Measurements from ENCODE around the gene ZNF778.

The ZNF778 gene

GRCh38 chr16:89279666-89280481 lies 62.4 kb downstream of the ZNF778 start:
- peaks cover 0 to 6% of the 10 kb centered on the region in 2 donors for H3K4me1 ChIP-seq (ENCODE audit: control insufficient read depth in 1 of 2, insufficient read depth in 2 of 2, low read length in 2 of 2)
- H3K27me3 ChIP-seq (ENCODE audit: control insufficient read depth in 1 of 2, insufficient read depth in 2 of 2, low read length in 2 of 2): no peaks in the 10 kb centered on the region
- no peaks in the 10 kb centered on the region for H3K9me3 ChIP-seq (ENCODE audit: control insufficient read depth in 1 of 2, low read length in 2 of 2)
- no peak overlapping the region for H3K4me3 ChIP-seq (ENCODE audit: low read depth in 1 of 2, low read length in 2 of 2)
- peaks cover 18 to 76% of the 10 kb centered on the region in 2 donors for H3K36me3 ChIP-seq (ENCODE audit: control insufficient read depth in 1 of 2, insufficient read depth in 2 of 2, low read length in 2 of 2)
- H3K27ac ChIP-seq (ENCODE audit: low read depth, low read length): no peak overlapping the region
- no peak overlapping the region for H3K9ac ChIP-seq (ENCODE audit: low read depth in 1 of 2, low read length in 2 of 2)

- Histone ChIP-seq H3K27ac (ENCODE audit: low read depth, low read length) (no peak overlapping the region), H3K4me3 (ENCODE audit: low read depth in 1 of 2, low read length in 2 of 2) (no peak overlapping the region), H3K9ac (ENCODE audit: low read depth in 1 of 2, low read length in 2 of 2) (no peak overlapping the region), H3K9me3 (ENCODE audit: control insufficient read depth in 1 of 2, low read length in 2 of 2) (no peaks in the 10 kb centered on the region), H3K36me3 (ENCODE audit: control insufficient read depth in 1 of 2, insufficient read depth in 2 of 2, low read length in 2 of 2) (peaks cover 26 to 76% of the 10 kb centered on the region in 2 donors), H3K27me3 (ENCODE audit: control insufficient read depth in 1 of 2, insufficient read depth in 2 of 2, low read length in 2 of 2) (no peaks in the 10 kb centered on the region), H3K4me1 (ENCODE audit: control insufficient read depth in 1 of 2, insufficient read depth in 2 of 2, low read length in 2 of 2) (no peaks in the 10 kb centered on the region)
Measured at GRCh38 chr16:89280546-89281188, 63.2 kb downstream of the ZNF778 start.

- no peaks in the 10 kb centered on the region for H3K4me1 ChIP-seq (ENCODE audit: control insufficient read depth in 1 of 2, insufficient read depth in 2 of 2, low read length in 2 of 2)
- no peaks in the 10 kb centered on the region for H3K9me3 ChIP-seq (ENCODE audit: control insufficient read depth in 1 of 2, low read length in 2 of 2)
- no peak overlapping the region for H3K27ac ChIP-seq (ENCODE audit: low read depth, low read length)
- no peak overlapping the region for H3K4me3 ChIP-seq (ENCODE audit: low read depth in 1 of 2, low read length in 2 of 2)
- H3K27me3 ChIP-seq (ENCODE audit: control insufficient read depth in 1 of 2, insufficient read depth in 2 of 2, low read length in 2 of 2): no peaks in the 10 kb centered on the region
- H3K36me3 ChIP-seq (ENCODE audit: control insufficient read depth in 1 of 2, insufficient read depth in 2 of 2, low read length in 2 of 2): peaks cover 26 to 76% of the 10 kb centered on the region in 2 donors
- no peak overlapping the region for H3K9ac ChIP-seq (ENCODE audit: low read depth in 1 of 2, low read length in 2 of 2)
Measured at GRCh38 chr16:89281189-89281577, 63.7 kb downstream of the ZNF778 start.

- Histone ChIP-seq H3K4me3 (ENCODE audit: low read depth in 1 of 2, low read length in 2 of 2) (no peak overlapping the region), H3K9me3 (ENCODE audit: control insufficient read depth in 1 of 2, low read length in 2 of 2) (no peaks in the 10 kb centered on the region), H3K9ac (ENCODE audit: low read depth in 1 of 2, low read length in 2 of 2) (no peak overlapping the region), H3K36me3 (ENCODE audit: control insufficient read depth in 1 of 2, insufficient read depth in 2 of 2, low read length in 2 of 2) (peaks cover 31 to 79% of the 10 kb centered on the region in 2 donors), H3K4me1 (ENCODE audit: control insufficient read depth in 1 of 2, insufficient read depth in 2 of 2, low read length in 2 of 2) (no peaks in the 10 kb centered on the region), H3K27me3 (ENCODE audit: control insufficient read depth in 1 of 2, insufficient read depth in 2 of 2, low read length in 2 of 2) (no peaks in the 10 kb centered on the region), H3K27ac (ENCODE audit: low read depth, low read length) (no peak overlapping the region)
Measured at GRCh38 chr16:89281829-89282228, 64.3 kb downstream of the ZNF778 start.

GRCh38 chr16:89282523-89282922 lies 65.0 kb downstream of the ZNF778 start:
- Histone ChIP-seq H3K4me1 (ENCODE audit: control insufficient read depth in 1 of 2, insufficient read depth in 2 of 2, low read length in 2 of 2) (no peaks in the 10 kb centered on the region), H3K9me3 (ENCODE audit: control insufficient read depth in 1 of 2, low read length in 2 of 2) (no peaks in the 10 kb centered on the region), H3K27me3 (ENCODE audit: control insufficient read depth in 1 of 2, insufficient read depth in 2 of 2, low read length in 2 of 2) (no peaks in the 10 kb centered on the region), H3K4me3 (ENCODE audit: low read depth in 1 of 2, low read length in 2 of 2) (no peak overlapping the region), H3K27ac (ENCODE audit: low read depth, low read length) (no peak overlapping the region), H3K36me3 (ENCODE audit: control insufficient read depth in 1 of 2, insufficient read depth in 2 of 2, low read length in 2 of 2) (peaks cover 26 to 80% of the 10 kb centered on the region in 2 donors), H3K9ac (ENCODE audit: low read depth in 1 of 2, low read length in 2 of 2) (no peak overlapping the region)

GRCh38 chr16:89283449-89283848 lies 65.9 kb downstream of the ZNF778 start:
- Histone ChIP-seq H3K4me1 (ENCODE audit: control insufficient read depth in 1 of 2, insufficient read depth in 2 of 2, low read length in 2 of 2) (no peaks in the 10 kb centered on the region), H3K4me3 (ENCODE audit: low read depth in 1 of 2, low read length in 2 of 2) (no peak overlapping the region), H3K27ac (ENCODE audit: low read depth, low read length) (no peak overlapping the region), H3K9me3 (ENCODE audit: control insufficient read depth in 1 of 2, low read length in 2 of 2) (no peaks in the 10 kb centered on the region), H3K36me3 (ENCODE audit: control insufficient read depth in 1 of 2, insufficient read depth in 2 of 2, low read length in 2 of 2) (peaks cover 34 to 80% of the 10 kb centered on the region in 2 donors), H3K27me3 (ENCODE audit: control insufficient read depth in 1 of 2, insufficient read depth in 2 of 2, low read length in 2 of 2) (no peaks in the 10 kb centered on the region), H3K9ac (ENCODE audit: low read depth in 1 of 2, low read length in 2 of 2) (no peak overlapping the region)

GRCh38 chr16:89285381-89285780 lies 67.9 kb downstream of the ZNF778 start:
- no peaks in the 10 kb centered on the region for H3K27me3 ChIP-seq (ENCODE audit: control insufficient read depth in 1 of 2, insufficient read depth in 2 of 2, low read length in 2 of 2)
- no peak overlapping the region for H3K4me3 ChIP-seq (ENCODE audit: low read depth in 1 of 2, low read length in 2 of 2)
- no peak overlapping the region for H3K9ac ChIP-seq (ENCODE audit: low read depth in 1 of 2, low read length in 2 of 2)
- no peak overlapping the region for H3K27ac ChIP-seq (ENCODE audit: low read depth, low read length)
- H3K36me3 ChIP-seq (ENCODE audit: control insufficient read depth in 1 of 2, insufficient read depth in 2 of 2, low read length in 2 of 2): peaks cover 40 to 83% of the 10 kb centered on the region in 2 donors
- H3K4me1 ChIP-seq (ENCODE audit: control insufficient read depth in 1 of 2, insufficient read depth in 2 of 2, low read length in 2 of 2): no peaks in the 10 kb centered on the region
- no peaks in the 10 kb centered on the region for H3K9me3 ChIP-seq (ENCODE audit: control insufficient read depth in 1 of 2, low read length in 2 of 2)

GRCh38 chr16:89286096-89286495 lies 68.6 kb downstream of the ZNF778 start:
- Histone ChIP-seq H3K27me3 (ENCODE audit: control insufficient read depth in 1 of 2, insufficient read depth in 2 of 2, low read length in 2 of 2) (no peaks in the 10 kb centered on the region), H3K9ac (ENCODE audit: low read depth in 1 of 2, low read length in 2 of 2) (no peak overlapping the region), H3K9me3 (ENCODE audit: control insufficient read depth in 1 of 2, low read length in 2 of 2) (no peaks in the 10 kb centered on the region), H3K4me1 (ENCODE audit: control insufficient read depth in 1 of 2, insufficient read depth in 2 of 2, low read length in 2 of 2) (no peaks in the 10 kb centered on the region), H3K27ac (ENCODE audit: low read depth, low read length) (no peak overlapping the region), H3K36me3 (ENCODE audit: control insufficient read depth in 1 of 2, insufficient read depth in 2 of 2, low read length in 2 of 2) (peaks cover 47 to 84% of the 10 kb centered on the region in 2 donors), H3K4me3 (ENCODE audit: low read depth in 1 of 2, low read length in 2 of 2) (no peak overlapping the region)
